Measurements from ENCODE around the gene LRRC3C. TPM values are rescaled to one million over a fixed set of nuclear protein-coding genes. Genes with fewer than 3 reads are reported as not detected.
"Not testable (repeated sequence)": the region's sequence is repeated elsewhere in the genome, so short reads cannot be mapped to it uniquely, and the experiment has no call there.

LRRC3C gene, protein sequence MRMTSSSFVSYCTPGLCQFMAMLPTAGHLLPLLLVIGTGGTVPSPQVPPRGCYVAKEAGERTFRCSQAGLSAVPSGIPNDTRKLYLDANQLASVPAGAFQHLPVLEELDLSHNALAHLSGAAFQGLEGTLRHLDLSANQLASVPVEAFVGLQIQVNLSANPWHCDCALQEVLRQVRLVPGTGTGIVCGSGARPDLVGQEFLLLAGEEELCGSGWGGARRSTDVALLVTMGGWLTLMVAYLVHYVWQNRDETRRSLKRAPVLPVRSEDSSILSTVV
- not detected for total RNA-seq
- polyA plus RNA-seq, result under 1 TPM in 1 of 3 donors, not detected in 2; 0.08 TPM
- long read RNA-seq, donor 1, result 0 reads
- long read RNA-seq, donor 2, result 0 reads

- H3K27ac ChIP-seq, result peak within 1 kb of the TSS; percentile 81 to 93 (median 86)
- H3K4me1 ChIP-seq, result peaks cover 32 to 75% (median 65%) of the 10 kb centered on the region in 6 donors
- no peaks in the 10 kb centered on the region for H3K9me3 ChIP-seq
- TF ChIP-seq POLR2AphosphoS5 (IDR thresholded peaks at IDR 0.05), result peak; percentile 92 to 97 (median 93)
- TF ChIP-seq, protein P1, sequence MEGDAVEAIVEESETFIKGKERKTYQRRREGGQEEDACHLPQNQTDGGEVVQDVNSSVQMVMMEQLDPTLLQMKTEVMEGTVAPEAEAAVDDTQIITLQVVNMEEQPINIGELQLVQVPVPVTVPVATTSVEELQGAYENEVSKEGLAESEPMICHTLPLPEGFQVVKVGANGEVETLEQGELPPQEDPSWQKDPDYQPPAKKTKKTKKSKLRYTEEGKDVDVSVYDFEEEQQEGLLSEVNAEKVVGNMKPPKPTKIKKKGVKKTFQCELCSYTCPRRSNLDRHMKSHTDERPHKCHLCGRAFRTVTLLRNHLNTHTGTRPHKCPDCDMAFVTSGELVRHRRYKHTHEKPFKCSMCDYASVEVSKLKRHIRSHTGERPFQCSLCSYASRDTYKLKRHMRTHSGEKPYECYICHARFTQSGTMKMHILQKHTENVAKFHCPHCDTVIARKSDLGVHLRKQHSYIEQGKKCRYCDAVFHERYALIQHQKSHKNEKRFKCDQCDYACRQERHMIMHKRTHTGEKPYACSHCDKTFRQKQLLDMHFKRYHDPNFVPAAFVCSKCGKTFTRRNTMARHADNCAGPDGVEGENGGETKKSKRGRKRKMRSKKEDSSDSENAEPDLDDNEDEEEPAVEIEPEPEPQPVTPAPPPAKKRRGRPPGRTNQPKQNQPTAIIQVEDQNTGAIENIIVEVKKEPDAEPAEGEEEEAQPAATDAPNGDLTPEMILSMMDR (IDR thresholded peaks at IDR 0.05 in 8 of 11, conservative IDR thresholded peaks at IDR 0.05 in 3 of 11), result peak in 1 of 11 experiments; percentile 3
- TF ChIP-seq POLR2A (IDR thresholded peaks at IDR 0.05), result peak in 2 of 3 donors; percentile 43 to 96
- no peaks in the 10 kb centered on the region for H3K27me3 ChIP-seq (replicated peaks in 1 of 7)
- peaks cover under 1 to 22% (median 18%) of the 10 kb centered on the region in 6 donors for H3K36me3 ChIP-seq
- 1 to 2% (median 1%) methylated on average over 61 to 72 of the region's 72 CpGs for WGBS, 5 donors
- peak within 1 kb of the TSS; percentile 66 to 97 (median 86) for H3K4me3 ChIP-seq
- intact Hi-C loops (cut with DNase I; ENCODE audit: low total_unique reads), result no loop called here
- DNase-seq, result peak; percentile 97
These were observed at the start of gene LRRC3C, which contains the start of gene ORMDL3 for GRCh38 chr17:39927101-39927928. Gene LRRC3C, plus strand, starts transcription at chr17:39927732. Its CDS starts 13,792 bp downstream, at chr17:39941524. Gene ORMDL3, minus strand, starts transcription at chr17:39927601. Its CDS starts 3,398 bp downstream, at chr17:39924203.

GRCh38 chr17:39886102-39886501 lies 41.4 kb upstream of the LRRC3C start:
- not testable (repeated sequence) for H3K27me3 ChIP-seq (replicated peaks in 1 of 7); H3K4me1 ChIP-seq; H3K27ac ChIP-seq; DNase-seq; H3K9me3 ChIP-seq; H3K36me3 ChIP-seq; H3K4me3 ChIP-seq
- intact Hi-C loops (cut with DNase I; ENCODE audit: low total_unique reads), result loop anchor here (10.0 kb wide), 1 partner anchor 79 kb away; the partner anchor contains the start of gene GSDMA
- 69 to 75% (median 73%) methylated on average over 5 of the region's 5 CpGs for WGBS, 5 donors

GRCh38 chr17:39887078-39887477 lies 40.5 kb upstream of the LRRC3C start:
- Histone ChIP-seq H3K4me1 (no peaks in the 10 kb centered on the region), H3K27me3 (replicated peaks in 1 of 7) (peaks cover 0 to 9% (median 0%) of the 10 kb centered on the region in 7 donors), H3K9me3 (no peaks in the 10 kb centered on the region), H3K27ac (no peak overlapping the region), H3K4me3 (no peak overlapping the region), H3K36me3 (no peaks in the 10 kb centered on the region)
- intact Hi-C loops (cut with DNase I; ENCODE audit: low total_unique reads), result loop anchor here (10.0 kb wide), 1 partner anchor 78 kb away; the partner anchor contains the start of gene GSDMA
- DNase-seq, result no peak
- no peak for TF ChIP-seq POLR2AphosphoS5 (IDR thresholded peaks at IDR 0.05)
- TF ChIP-seq, protein P1 (IDR thresholded peaks at IDR 0.05 in 8 of 11, conservative IDR thresholded peaks at IDR 0.05 in 3 of 11), result no peak
- TF ChIP-seq POLR2A (IDR thresholded peaks at IDR 0.05), result no peak

DNA sequence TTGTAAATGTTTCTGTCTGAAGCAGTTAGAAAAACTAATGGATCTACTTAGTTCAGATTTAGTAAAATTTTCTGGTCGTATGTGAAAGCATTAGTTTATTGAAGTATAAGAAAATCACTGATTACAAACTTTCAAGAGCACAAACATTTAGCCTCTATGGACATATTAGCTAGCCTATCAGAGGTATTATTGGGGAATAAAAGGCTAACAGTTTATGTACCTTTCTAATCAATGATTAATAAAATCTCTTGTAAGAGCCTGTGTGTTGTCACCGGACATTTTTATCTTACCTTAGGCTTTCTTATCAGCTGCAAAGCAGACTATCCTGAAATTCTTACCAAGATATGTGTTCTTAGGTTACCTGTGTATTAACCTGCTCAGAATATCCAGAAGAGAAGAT lies 38.3 kb upstream of the LRRC3C start:
- intact Hi-C loops (cut with DNase I; ENCODE audit: low total_unique reads), result loop anchor here (10.0 kb wide), 1 partner anchor 76 kb away; the partner anchor contains the start of gene GSDMA
- TF ChIP-seq POLR2A (IDR thresholded peaks at IDR 0.05) (no peak), POLR2AphosphoS5 (IDR thresholded peaks at IDR 0.05) (no peak)
- TF ChIP-seq, protein P1 (IDR thresholded peaks at IDR 0.05 in 8 of 11, conservative IDR thresholded peaks at IDR 0.05 in 3 of 11), result no peak
- Histone ChIP-seq H3K4me1 (peaks cover 0 to 3% (median 0%) of the 10 kb centered on the region in 6 donors), H3K27me3 (replicated peaks in 1 of 7) (peaks cover 0 to 9% (median 0%) of the 10 kb centered on the region in 7 donors), H3K9me3 (no peaks in the 10 kb centered on the region), H3K36me3 (no peaks in the 10 kb centered on the region), H3K27ac (no peak overlapping the region), H3K4me3 (no peak overlapping the region)
- no peak for DNase-seq
- WGBS, 5 donors, result 33 to 62% (median 58%) methylated on average over 2 of the region's 2 CpGs
